ENCODE data around the gene PLPP4.

PLPP4 gene

DNA sequence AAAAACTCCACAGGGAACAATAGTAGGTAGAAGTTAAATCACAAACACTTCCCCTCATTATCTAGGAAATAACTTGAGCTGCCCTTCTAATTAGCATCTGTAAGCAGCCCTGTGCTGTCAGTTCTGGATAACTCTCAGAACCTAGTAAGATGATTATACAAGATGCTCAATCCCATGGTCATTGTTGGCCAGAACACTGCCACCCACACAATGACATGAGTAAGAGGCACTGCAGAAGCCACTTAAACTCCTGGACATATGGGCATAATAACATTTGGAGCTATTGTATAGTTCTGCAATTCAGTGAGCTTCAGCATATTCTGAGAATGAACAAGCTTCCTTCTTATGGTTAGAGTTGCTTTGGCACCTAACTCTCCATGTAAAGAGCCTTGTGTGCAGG, 153.8 kb downstream of the PLPP4 start:
- no peak for DNase-seq (ENCODE audit: low read depth in 2 of 2)

DNA sequence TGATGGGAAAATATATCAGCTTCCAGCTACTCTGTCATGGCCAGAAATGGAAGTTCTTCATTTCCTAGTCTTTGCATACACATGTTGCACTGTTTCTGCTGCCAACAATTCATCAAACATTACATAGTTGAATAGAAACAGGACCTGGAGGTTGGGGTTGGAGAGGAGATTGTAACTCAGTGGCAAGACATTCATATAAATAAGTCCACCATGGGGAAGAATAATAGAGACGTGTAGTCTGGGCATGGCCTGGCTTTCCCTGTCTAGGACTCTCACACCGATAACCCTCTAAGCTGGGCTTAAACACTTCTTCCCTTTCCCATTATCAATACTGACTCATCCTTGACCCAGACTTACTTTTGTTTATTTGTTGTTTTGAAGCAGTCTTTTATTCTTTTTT, 155.7 kb downstream of the PLPP4 start:
- no peak for DNase-seq (ENCODE audit: low read depth in 2 of 2)

DNA sequence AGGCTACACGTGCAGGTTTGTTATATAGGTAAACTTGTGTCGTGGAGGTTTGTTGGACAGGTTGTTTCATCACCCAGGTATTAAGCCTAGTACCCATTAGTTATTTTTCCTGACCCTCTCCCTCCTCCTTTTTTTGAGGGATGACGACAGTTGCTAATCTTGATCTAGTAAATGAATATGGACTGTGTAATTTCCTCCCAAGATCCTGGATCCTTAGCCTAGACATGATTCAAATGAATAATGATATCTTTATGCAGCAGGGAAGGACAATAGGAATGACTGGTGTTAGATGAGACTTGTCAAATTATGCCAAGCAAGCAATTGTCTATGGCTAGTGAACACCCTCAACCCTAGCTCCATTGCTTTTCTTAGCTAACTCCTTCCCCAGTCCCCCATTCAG, 156.2 kb downstream of the PLPP4 start:
- no peak for DNase-seq (ENCODE audit: low read depth in 2 of 2)

DNA sequence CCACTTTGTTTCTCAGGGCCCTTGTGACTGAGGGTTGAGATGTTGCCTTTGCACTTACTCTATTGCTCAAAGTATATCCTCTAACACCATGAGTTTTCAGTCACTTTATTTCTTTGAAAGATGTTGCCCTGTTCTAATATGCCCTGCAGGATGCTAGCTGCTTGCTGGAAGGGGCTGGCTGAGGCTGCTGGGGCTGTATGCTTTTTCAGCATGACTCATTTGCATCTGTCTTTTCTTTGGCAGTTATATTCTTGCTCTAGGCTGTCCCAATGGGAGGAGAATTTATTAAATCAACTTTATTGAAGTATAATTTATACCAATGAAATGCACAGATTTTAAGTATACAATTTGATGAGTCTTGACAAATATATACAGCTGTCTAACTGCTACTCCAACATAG, 157.7 kb downstream of the PLPP4 start:
- no peak for DNase-seq (ENCODE audit: low read depth in 2 of 2)

DNA sequence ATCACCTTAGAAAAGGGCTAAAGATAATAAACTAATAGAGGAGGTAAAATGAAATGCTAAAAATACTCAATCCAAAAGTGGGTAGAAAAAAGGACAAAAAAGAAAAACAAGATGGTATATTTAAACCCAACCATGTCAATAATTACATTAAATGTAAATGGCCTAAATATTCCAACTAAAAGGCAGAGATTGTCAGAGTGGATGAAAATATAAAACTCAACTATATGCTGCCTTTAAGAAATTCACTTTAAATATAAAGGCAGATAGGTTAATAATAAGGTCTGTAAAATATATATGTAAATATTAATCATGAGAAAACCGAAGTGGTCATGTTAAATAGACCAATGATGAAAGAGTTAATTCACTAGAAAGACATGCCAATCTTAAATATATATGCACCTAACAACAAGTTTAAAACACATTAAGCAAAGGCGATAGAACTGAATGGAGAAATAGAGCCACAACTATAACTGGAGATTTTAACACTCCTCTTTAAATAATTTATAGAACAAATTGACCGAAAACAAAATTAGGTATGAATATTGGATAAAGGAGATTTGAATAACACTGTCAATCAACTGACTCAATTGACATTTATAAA, 159.4 kb downstream of the PLPP4 start:
- DNase-seq (ENCODE audit: low read depth in 2 of 2), result no peak

DNA sequence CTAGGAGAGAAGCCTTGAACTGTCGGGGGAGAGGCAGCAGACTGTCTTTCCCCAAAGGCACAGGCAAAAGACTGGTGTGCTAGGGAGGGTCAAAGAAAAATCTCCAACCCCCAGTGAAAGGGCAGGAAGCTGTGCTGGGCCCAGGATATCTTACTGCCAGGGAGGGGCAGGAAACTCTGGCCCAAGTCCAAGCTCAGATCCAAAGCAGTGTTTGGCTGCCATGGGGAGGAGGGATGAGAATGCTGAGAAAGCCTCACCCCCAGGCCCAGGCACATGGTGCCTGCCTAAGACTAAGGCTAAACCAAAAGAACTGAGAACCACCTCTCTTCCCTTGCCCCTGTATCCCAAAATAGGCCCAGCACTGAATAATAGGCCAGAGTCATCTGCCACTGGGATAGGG, 171.2 kb downstream of the PLPP4 start:
- no peak for DNase-seq (ENCODE audit: low read depth in 2 of 2)

DNA sequence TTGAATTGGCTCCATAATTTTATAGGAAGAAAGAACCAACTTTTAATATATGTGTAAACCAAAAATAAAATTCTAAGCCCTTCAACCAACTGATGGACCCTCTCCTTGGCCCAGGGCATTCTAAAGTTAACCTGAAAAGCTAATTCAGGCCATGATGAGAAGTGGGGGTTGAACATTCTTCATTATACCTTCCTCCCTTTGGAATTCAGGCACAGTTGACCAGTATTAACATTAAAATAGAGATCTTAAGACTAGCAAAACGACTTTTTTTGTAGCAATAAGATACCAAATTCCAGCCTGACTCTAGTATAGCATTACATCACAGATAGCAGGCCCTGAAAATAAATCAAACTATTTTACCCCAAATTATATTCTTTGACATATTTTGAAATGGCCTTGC, 173.2 kb downstream of the PLPP4 start:
- DNase-seq (ENCODE audit: low read depth in 2 of 2), result no peak

DNA sequence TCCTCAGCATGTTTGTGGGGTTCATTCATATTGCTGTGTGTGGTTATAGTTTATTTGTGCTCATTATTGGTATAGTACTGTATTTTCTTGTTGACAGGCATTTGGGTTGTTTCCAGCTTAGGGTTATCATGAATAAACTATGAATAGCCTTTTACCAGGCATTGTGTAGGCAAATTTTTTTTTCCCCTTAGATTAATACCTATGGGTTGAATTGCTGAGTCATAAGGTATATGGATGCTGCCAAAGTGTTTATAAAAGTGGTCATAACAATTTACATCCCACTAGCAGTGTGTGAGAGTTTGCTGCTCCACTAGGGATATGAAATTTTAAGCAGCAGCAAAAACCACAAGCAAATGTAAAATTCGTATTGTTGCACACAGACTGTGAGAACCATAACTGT, 175.0 kb downstream of the PLPP4 start:
- no peak for DNase-seq (ENCODE audit: low read depth in 2 of 2)

DNA sequence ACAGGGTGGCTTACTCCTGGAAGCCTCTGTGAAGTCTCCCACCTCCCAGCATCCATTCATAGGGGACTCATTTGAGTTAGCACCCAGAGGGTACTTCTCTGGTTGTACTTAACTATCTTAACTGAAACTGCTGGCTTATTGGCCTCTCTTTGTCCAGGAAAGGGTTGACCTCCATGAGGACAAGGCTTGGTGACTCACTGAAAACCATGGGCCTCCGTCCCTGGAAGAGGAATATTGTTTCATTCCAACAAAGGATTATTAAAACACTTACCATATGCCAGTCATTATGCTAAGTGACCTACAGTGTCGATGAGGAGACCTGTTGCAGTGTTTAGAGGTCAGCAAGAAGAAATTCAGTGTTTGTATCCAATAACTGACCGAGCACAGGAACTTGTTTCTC, 175.9 kb downstream of the PLPP4 start:
- DNase-seq (ENCODE audit: low read depth in 2 of 2), result no peak

DNA sequence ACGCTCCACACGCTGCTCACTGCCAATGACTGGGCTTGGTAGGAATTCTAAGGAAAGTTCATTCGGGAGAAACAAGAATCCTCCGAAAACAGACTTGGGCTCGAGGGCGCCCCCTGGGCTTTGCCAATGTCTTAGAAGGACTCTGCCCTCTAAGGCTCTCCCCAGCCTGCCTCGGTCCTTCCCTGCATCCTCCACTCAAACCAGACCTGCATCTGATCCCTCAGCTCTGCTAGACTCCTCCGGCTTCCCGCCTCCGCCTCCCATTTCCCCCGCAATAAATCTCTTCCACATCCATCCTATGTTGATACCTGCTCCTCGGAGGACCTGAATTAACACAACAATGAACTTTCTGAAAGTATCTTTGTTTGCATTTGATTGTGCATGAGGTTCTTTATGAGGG, 177.6 kb downstream of the PLPP4 start:
- no peak for DNase-seq (ENCODE audit: low read depth in 2 of 2)
